Liver (tissue), 9 donors: ENCODE results near the gene KCNMB2. TPM values are rescaled to one million over a fixed set of nuclear protein-coding genes. Genes with fewer than 3 reads are reported as not detected.

Source experiments
- DNase-seq: peaks from one replicate; pipeline ENCODE4 v3.0.0-alpha.2; 2017; ENCODE audit warnings: low spot score
- H3K27ac ChIP-seq, 2 donors: one replicate each; pipeline ENCODE4 v1.7.0; 2013; ENCODE audit warnings: inconsistent platforms in 2 of 2, low read length in 2 of 2, control low read depth in 1 of 2, low read depth in 1 of 2, mild to moderate bottlenecking in 1 of 2
- H3K27me3 ChIP-seq, 4 donors: one replicate each; pipeline versions ENCODE4 v1.6.1 to v1.7.0; 2013; ENCODE audit warnings: low read length in 3 of 4, inconsistent platforms in 1 of 4, mild to moderate bottlenecking in 1 of 4, moderate library complexity in 1 of 4; ENCODE audit not compliant: control insufficient read depth in 4 of 4, insufficient read depth in 4 of 4
- H3K36me3 ChIP-seq, 4 donors: one replicate each; pipeline versions ENCODE4 v1.6.1 to v1.7.0; 2013; ENCODE audit warnings: low read length in 3 of 4, mild to moderate bottlenecking in 3 of 4, low read depth in 1 of 4, moderate library complexity in 1 of 4; ENCODE audit not compliant: control insufficient read depth in 4 of 4, insufficient read depth in 3 of 4
- H3K4me1 ChIP-seq, 4 donors: one replicate each; pipeline versions ENCODE4 v1.6.1 to v1.7.0; 2013; ENCODE audit warnings: low read length in 3 of 4, mild to moderate bottlenecking in 3 of 4, moderate library complexity in 1 of 4; ENCODE audit not compliant: control insufficient read depth in 4 of 4, insufficient read depth in 4 of 4
- H3K4me3 ChIP-seq, 3 donors: one replicate each; pipeline versions ENCODE4 v1.6.1 to v1.7.0; 2013; ENCODE audit warnings: low read length in 3 of 3, control low read depth in 1 of 3, low read depth in 1 of 3, mild to moderate bottlenecking in 1 of 3
- H3K9ac ChIP-seq, 2 donors: one replicate each; pipeline ENCODE4 v1.7.0; 2013; ENCODE audit warnings: low read length in 2 of 2, mild to moderate bottlenecking in 2 of 2, moderate library complexity in 2 of 2, control low read depth in 1 of 2, low read depth in 1 of 2
- H3K9me3 ChIP-seq, 4 donors: one replicate each; pipeline versions ENCODE4 v1.6.1 to v1.7.0; 2013; ENCODE audit warnings: low read length in 3 of 4; ENCODE audit not compliant: control insufficient read depth in 4 of 4
- EGR1 ChIP-seq, 2 donors: IDR thresholded peaks; 2 replicates each; pipeline ENCODE4 v1.6.1; 2016 to 2018; ENCODE audit warnings: antibody characterized with exemption in 2 of 2, low read depth in 2 of 2
- FOXA1 ChIP-seq: IDR thresholded peaks from 2 replicates; pipeline ENCODE4 v1.6.1; 2016; ENCODE audit warnings: antibody characterized with exemption
- FOXA2 ChIP-seq: IDR thresholded peaks from 2 replicates; pipeline ENCODE4 v1.6.1; 2016; ENCODE audit warnings: antibody characterized with exemption
- GABPA ChIP-seq, 2 donors: IDR thresholded peaks in 1 of 2; conservative IDR thresholded peaks in 1 of 2; 2 replicates each; pipeline ENCODE4 v1.6.1; 2016; ENCODE audit warnings: antibody characterized with exemption in 2 of 2, mild to moderate bottlenecking in 1 of 2, moderate library complexity in 1 of 2
- HNF4A ChIP-seq, 2 donors: conservative IDR thresholded peaks; 2 replicates each; pipeline ENCODE4 v1.6.1; 2016; ENCODE audit warnings: antibody characterized with exemption in 2 of 2, mild to moderate bottlenecking in 2 of 2
- HNF4G ChIP-seq: IDR thresholded peaks from 2 replicates; pipeline ENCODE4 v1.6.1; 2016; ENCODE audit warnings: antibody characterized with exemption
- NR2F2 ChIP-seq: IDR thresholded peaks from 2 replicates; pipeline ENCODE4 v1.6.1; 2016; ENCODE audit warnings: antibody characterized with exemption
- RAD21 ChIP-seq, 2 donors: IDR thresholded peaks; 2 replicates each; pipeline ENCODE4 v1.6.1; 2016; ENCODE audit warnings: antibody characterized with exemption in 2 of 2, mild to moderate bottlenecking in 2 of 2
- RXRA ChIP-seq, 2 donors: IDR thresholded peaks; 2 replicates each; pipeline ENCODE4 v1.6.1; 2017 to 2018; ENCODE audit warnings: antibody characterized with exemption in 2 of 2, mild to moderate bottlenecking in 1 of 2
- SP1 ChIP-seq: IDR thresholded peaks from 2 replicates; pipeline ENCODE4 v1.6.1; 2018; ENCODE audit warnings: antibody characterized with exemption, mild to moderate bottlenecking
- YY1 ChIP-seq: IDR thresholded peaks from 2 replicates; pipeline ENCODE4 v1.6.1; 2016; ENCODE audit warnings: antibody characterized with exemption, mild to moderate bottlenecking
- WGBS: extraction: QIAGEN DNeasy Blood & Tissue Kit; methylation state at CpG from one replicate; pipeline ENCODE4 v1.1.7; 2013; 5-methylcytosine and 5-hydroxymethylcytosine counted together
- polyA plus RNA-seq, 2 donors: library from polyadenylated mRNA; stranded (reverse) in 1 of 2; unstranded in 1 of 2; fragments of 200-250 nt in 1 of 2; fragments of >200 nt in 1 of 2; fragmentation: Nextera tagmentation in 1 of 2; extraction: Ambion mirVana in 1 of 2; gene quantifications; one replicate each; pipeline versions ENCODE4 v1.2.1 to v1.2.3, GENCODE V29; 2013 to 2015
- total RNA-seq, 2 donors: library from RNA; depleted of rRNA; stranded (reverse); fragments of >200 nt; gene quantifications; one replicate each; pipeline ENCODE4 v1.2.3, GENCODE V29; 2014
- TF ChIP-seq, protein P1 (sequence below): IDR thresholded peaks from 2 replicates; pipeline ENCODE4 v1.6.1; 2016; ENCODE audit warnings: antibody characterized with exemption
- TF ChIP-seq, protein P2 (sequence below): IDR thresholded peaks from 2 replicates; pipeline ENCODE4 v1.6.1; 2016; ENCODE audit warnings: antibody characterized with exemption
- TF ChIP-seq, protein P3 (sequence below): IDR thresholded peaks from 2 replicates; pipeline ENCODE4 v1.6.1; 2016; ENCODE audit warnings: antibody characterized with exemption
- TF ChIP-seq, protein P4 (sequence below): fragments of 150-350 bp; IDR thresholded peaks from 2 replicates; pipeline ENCODE4 v1.5.1; 2017; ENCODE audit warnings: improper control_type of control experiment, low read depth, low read length; ENCODE audit not compliant: missing input control
- donor health status: healthy.
- donor health status: healthy.
- donor health status: healthy.
- donor health status: healthy.
- donor health status: healthy.

The KCNMB2 gene
- total and polyA plus RNA-seq, 4 donors: 0.08 to 0.33 (median 0.16) TPM; not detected in 1

DNA sequence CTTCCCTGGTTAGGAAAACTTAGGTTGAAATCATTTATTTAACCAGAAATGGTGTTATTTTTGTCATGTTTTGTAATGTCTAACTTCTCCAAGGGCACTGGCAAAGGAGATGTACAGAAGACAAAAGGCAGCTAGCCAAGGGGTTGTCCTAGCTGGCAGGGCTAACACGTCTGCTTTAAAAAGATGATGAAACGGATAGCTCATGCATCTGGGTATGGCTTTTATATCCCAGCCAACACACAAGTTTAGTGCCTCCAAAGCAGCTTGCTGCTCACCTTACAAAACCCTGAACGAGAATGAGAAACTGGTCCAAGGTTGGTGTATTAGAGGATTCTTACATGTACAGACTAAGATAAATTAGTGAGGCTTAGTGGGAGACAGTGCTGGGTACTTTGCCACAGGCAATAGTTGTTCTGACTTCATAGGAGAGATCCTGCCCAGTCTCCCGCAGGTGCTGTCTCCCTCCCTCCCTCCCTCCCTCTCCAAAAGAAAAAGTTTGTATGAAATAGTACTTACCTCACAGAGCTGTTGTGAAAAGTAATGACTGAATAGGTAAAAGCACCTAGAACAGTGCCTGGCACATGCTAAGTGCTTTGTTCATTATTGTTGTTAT lies 47.8 kb downstream of the KCNMB2 start:
- TF ChIP-seq, protein P1, sequence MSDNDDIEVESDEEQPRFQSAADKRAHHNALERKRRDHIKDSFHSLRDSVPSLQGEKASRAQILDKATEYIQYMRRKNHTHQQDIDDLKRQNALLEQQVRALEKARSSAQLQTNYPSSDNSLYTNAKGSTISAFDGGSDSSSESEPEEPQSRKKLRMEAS: no peak
- TF ChIP-seq RXRA (IDR thresholded peaks at IDR 0.05) (no peak), YY1 (no peak)
- no peak overlapping the region for H3K9ac ChIP-seq
- H3K4me3 ChIP-seq: no peak overlapping the region
- no peaks in the 10 kb centered on the region for H3K9me3 ChIP-seq
- DNase-seq: no peak
- no peak overlapping the region for H3K27ac ChIP-seq
- H3K36me3 ChIP-seq: no peaks in the 10 kb centered on the region
- H3K27me3 ChIP-seq: no peaks in the 10 kb centered on the region
- no peaks in the 10 kb centered on the region for H3K4me1 ChIP-seq
- whole genome bisulfite sequencing: 54% methylated on average over 4 of the region's 4 CpGs

DNA sequence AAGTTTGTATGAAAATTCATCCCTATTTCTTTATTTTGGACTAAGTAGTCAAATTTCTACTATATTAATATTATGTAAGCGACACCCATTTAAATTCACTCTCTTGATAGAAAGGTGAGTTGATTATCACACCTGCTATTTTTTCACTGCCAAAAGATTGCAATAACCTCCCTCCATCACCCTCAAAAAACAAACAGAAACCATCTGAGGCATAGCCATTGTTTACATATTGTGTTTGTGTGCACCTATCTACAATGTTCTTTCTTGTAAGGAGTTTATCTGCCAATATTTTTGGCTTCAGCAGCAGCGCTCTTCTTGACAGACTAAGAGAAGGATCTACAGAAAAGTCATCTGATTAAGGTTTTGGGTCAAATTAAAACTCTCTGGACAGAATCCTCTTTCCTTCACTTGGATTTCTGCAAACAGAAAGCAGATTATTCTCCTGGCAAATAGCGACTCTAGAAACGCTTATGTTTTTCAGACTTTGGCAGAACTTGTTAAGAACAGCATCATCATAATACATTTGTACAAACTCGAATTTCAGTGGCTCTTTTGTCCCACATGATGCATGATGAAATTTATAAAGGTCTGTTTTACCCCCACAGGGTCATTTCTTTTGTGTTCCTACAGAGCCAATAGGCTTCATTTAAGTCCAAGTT lies 48.6 kb downstream of the KCNMB2 start:
- H3K4me1 ChIP-seq: no peaks in the 10 kb centered on the region
- H3K36me3 ChIP-seq: no peaks in the 10 kb centered on the region
- 61% methylated on average over 5 of the region's 5 CpGs for WGBS
- TF ChIP-seq, protein P1: no peak
- TF ChIP-seq GABPA (IDR thresholded peaks at IDR 0.05 in 1 of 2, conservative IDR thresholded peaks at IDR 0.05 in 1 of 2): no peak
- no peak for TF ChIP-seq SP1
- TF ChIP-seq YY1: no peak
- no peak for TF ChIP-seq NR2F2
- H3K9ac ChIP-seq: no peak overlapping the region
- H3K27me3 ChIP-seq: no peaks in the 10 kb centered on the region
- no peak overlapping the region for H3K27ac ChIP-seq
- no peaks in the 10 kb centered on the region for H3K9me3 ChIP-seq
- no peak overlapping the region for H3K4me3 ChIP-seq
- no peak for DNase-seq

DNA sequence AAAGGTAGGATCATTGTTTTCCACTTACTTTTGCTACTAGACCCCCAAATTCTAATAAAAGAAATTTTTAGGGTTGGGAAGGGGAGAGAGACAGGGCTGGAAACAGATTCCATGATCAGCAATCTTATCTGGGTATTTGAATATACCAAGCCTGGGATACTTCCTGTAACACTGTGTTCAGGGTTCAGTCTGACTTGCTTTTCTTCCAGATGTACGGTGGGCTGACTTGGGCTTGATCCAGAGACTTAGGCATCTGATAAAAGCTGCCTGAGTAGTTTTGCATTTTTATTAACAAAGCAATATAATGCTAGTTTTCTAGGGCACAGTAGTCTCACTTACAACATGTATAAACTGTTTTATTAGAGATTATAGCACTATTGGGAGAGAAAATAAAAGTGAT lies 49.2 kb downstream of the KCNMB2 start:
- Histone ChIP-seq H3K9me3 (no peaks in the 10 kb centered on the region), H3K27ac (no peak overlapping the region), H3K4me1 (no peaks in the 10 kb centered on the region), H3K4me3 (no peak overlapping the region), H3K9ac (no peak overlapping the region), H3K27me3 (no peaks in the 10 kb centered on the region), H3K36me3 (no peaks in the 10 kb centered on the region)
- TF ChIP-seq HNF4A (conservative IDR thresholded peaks at IDR 0.05) (no peak), FOXA1 (no peak), RAD21 (IDR thresholded peaks at IDR 0.05) (no peak), YY1 (no peak)
- 34% methylated on average over 1 of the region's 1 CpG for WGBS
- no peak for DNase-seq

DNA sequence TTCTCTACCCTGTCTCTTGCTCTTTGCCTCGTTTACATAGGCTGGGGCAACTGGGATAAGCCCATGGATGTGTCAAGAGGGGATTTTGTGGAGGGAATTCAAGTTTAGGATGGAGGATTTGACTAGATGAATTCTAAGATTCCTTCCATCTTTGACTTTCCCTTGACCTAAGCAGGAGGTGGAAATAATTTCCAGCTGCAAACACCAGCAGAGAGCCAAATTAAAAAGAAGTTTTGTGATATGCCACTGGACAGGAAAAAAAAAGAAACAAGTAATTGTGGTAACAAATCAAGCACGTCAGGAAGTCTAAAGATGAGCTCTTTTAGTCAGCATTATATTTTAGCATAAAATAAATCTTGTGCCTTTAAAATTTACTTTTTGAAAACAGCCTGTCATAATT lies 49.8 kb downstream of the KCNMB2 start:
- 42% methylated on average over 2 of the region's 2 CpGs for WGBS
- no peaks in the 10 kb centered on the region for H3K36me3 ChIP-seq
- H3K27ac ChIP-seq: no peak overlapping the region
- no peaks in the 10 kb centered on the region for H3K4me1 ChIP-seq
- H3K4me3 ChIP-seq: no peak overlapping the region
- TF ChIP-seq, protein P2, sequence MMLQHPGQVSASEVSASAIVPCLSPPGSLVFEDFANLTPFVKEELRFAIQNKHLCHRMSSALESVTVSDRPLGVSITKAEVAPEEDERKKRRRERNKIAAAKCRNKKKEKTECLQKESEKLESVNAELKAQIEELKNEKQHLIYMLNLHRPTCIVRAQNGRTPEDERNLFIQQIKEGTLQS: no peak
- TF ChIP-seq FOXA2: no peak
- TF ChIP-seq GABPA (IDR thresholded peaks at IDR 0.05 in 1 of 2, conservative IDR thresholded peaks at IDR 0.05 in 1 of 2): no peak
- TF ChIP-seq EGR1 (IDR thresholded peaks at IDR 0.05; ENCODE audit: low read depth in 2 of 2): no peak
- TF ChIP-seq, protein P3, sequence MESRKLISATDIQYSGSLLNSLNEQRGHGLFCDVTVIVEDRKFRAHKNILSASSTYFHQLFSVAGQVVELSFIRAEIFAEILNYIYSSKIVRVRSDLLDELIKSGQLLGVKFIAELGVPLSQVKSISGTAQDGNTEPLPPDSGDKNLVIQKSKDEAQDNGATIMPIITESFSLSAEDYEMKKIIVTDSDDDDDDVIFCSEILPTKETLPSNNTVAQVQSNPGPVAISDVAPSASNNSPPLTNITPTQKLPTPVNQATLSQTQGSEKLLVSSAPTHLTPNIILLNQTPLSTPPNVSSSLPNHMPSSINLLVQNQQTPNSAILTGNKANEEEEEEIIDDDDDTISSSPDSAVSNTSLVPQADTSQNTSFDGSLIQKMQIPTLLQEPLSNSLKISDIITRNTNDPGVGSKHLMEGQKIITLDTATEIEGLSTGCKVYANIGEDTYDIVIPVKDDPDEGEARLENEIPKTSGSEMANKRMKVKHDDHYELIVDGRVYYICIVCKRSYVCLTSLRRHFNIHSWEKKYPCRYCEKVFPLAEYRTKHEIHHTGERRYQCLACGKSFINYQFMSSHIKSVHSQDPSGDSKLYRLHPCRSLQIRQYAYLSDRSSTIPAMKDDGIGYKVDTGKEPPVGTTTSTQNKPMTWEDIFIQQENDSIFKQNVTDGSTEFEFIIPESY: no peak
- TF ChIP-seq, protein P4, sequence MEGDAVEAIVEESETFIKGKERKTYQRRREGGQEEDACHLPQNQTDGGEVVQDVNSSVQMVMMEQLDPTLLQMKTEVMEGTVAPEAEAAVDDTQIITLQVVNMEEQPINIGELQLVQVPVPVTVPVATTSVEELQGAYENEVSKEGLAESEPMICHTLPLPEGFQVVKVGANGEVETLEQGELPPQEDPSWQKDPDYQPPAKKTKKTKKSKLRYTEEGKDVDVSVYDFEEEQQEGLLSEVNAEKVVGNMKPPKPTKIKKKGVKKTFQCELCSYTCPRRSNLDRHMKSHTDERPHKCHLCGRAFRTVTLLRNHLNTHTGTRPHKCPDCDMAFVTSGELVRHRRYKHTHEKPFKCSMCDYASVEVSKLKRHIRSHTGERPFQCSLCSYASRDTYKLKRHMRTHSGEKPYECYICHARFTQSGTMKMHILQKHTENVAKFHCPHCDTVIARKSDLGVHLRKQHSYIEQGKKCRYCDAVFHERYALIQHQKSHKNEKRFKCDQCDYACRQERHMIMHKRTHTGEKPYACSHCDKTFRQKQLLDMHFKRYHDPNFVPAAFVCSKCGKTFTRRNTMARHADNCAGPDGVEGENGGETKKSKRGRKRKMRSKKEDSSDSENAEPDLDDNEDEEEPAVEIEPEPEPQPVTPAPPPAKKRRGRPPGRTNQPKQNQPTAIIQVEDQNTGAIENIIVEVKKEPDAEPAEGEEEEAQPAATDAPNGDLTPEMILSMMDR: no peak
- TF ChIP-seq SP1: no peak
- TF ChIP-seq NR2F2: no peak
- TF ChIP-seq RAD21 (IDR thresholded peaks at IDR 0.05): no peak
- no peak for TF ChIP-seq HNF4A (conservative IDR thresholded peaks at IDR 0.05)
- no peak for TF ChIP-seq HNF4G
- H3K27me3 ChIP-seq: no peaks in the 10 kb centered on the region
- no peaks in the 10 kb centered on the region for H3K9me3 ChIP-seq
- no peak overlapping the region for H3K9ac ChIP-seq
- DNase-seq: no peak
